Stomach (tissue), 9 donors: Measurements from ENCODE around the gene LDB1. TPM values are rescaled to one million over a fixed set of nuclear protein-coding genes. Genes with fewer than 3 reads are reported as not detected.

Source experiments
- DNase-seq, 2 donors: peaks; one replicate each; pipeline versions ENCODE4 v3.0.0 to v3.0.0-alpha.2; 2013 to 2019
- H3K27ac ChIP-seq, 5 donors: fragments of 200-600 bp in 4 of 5; sonication (generic) in 4 of 5; one replicate each; pipeline ENCODE4 v1.5.1; 2013 to 2019; ENCODE audit warnings: mild to moderate bottlenecking in 1 of 5, moderate library complexity in 1 of 5
- H3K27me3 ChIP-seq, 3 donors: fragments of 200-600 bp; sonication (generic); one replicate each; pipeline ENCODE4 v1.5.1; 2017 to 2019; ENCODE audit warnings: mixed run types in 1 of 3
- H3K36me3 ChIP-seq, 4 donors: fragments of 200-600 bp; sonication (generic); 1 replicate in 3 of 4; 2 replicates in 1 of 4; pipeline ENCODE4 v1.5.1; 2016 to 2019
- H3K4me1 ChIP-seq, 4 donors: fragments of 200-600 bp; sonication (generic); one replicate each; pipeline ENCODE4 v1.5.1; 2016 to 2019
- H3K4me3 ChIP-seq, 4 donors: fragments of 200-600 bp; sonication (generic) in 3 of 4; one replicate each; pipeline ENCODE4 v1.5.1; 2016 to 2019; ENCODE audit warnings: mild to moderate bottlenecking in 1 of 4
- H3K9me3 ChIP-seq, 4 donors: fragments of 200-600 bp; sonication (generic); one replicate each; pipeline ENCODE4 v1.5.1; 2016 to 2019
- EP300 ChIP-seq: sonication (generic); formaldehyde crosslinking; IDR thresholded peaks from one replicate; pipeline ENCODE4 v1.6.1; 2017; ENCODE audit warnings: antibody characterized with exemption
- POLR2A ChIP-seq, 4 donors: fragments of 450-650 bp; IDR thresholded peaks; one replicate each; pipeline ENCODE4 v1.6.1; 2016; ENCODE audit warnings: antibody characterized with exemption in 4 of 4, control low read depth in 2 of 4, mild to moderate bottlenecking in 1 of 4, moderate library complexity in 1 of 4
- POLR2AphosphoS5 ChIP-seq, 3 donors: sonication (generic); formaldehyde crosslinking; IDR thresholded peaks; one replicate each; pipeline ENCODE4 v1.6.1; 2016; ENCODE audit warnings: antibody characterized with exemption in 3 of 3
- WGBS, 5 donors: extraction: QIAGEN DNeasy Blood & Tissue Kit in 3 of 5; methylation state at CpG; one replicate each; pipeline versions ENCODE4 v1.1.5 to v1.1.7; 2013 to 2018; 5-methylcytosine and 5-hydroxymethylcytosine counted together
- intact Hi-C: fragments of 100-400 bp; cut with DNase I; formaldehyde crosslinking; loops from one replicate; pipeline ENCODE4 v1.15.1; 2023; ENCODE audit warnings: low total_unique reads
- polyA plus RNA-seq, 3 donors: library from polyadenylated mRNA; stranded (reverse); fragments of 200-250 nt; gene quantifications; one replicate each; pipeline ENCODE4 v1.2.3, GENCODE V29; 2013
- total RNA-seq, 5 donors: library from RNA; depleted of rRNA; stranded (reverse); fragments of >200 nt; gene quantifications; one replicate each; pipeline versions ENCODE4 v1.1.0 to v1.2.3, GENCODE V29; 2014 to 2016
- TF ChIP-seq, protein P1 (sequence below), 7 experiments: fragments of 450-650 bp in 4 of 7; fragments of 200-600 bp in 3 of 7; sonication (generic) in 3 of 7; IDR thresholded peaks; one replicate each; pipeline ENCODE4 v1.5.1; 2016 to 2019; ENCODE audit warnings: antibody characterized with exemption in 7 of 7, control low read depth in 2 of 7, mild to moderate bottlenecking in 1 of 7
- donor health status: healthy with polysubstance abuse.
- donor health status: Bipolar disorder and iron deficiency.
- donor health status: healthy.

LDB1 gene
- total and polyA plus RNA-seq, 8 donors = 20.4 to 43.7 (median 28.2) TPM

- 41 to 54% (median 50%) methylated on average over 1 to 2 of the region's 2 CpGs for WGBS, 5 donors
- TF ChIP-seq POLR2AphosphoS5 (IDR thresholded peaks at IDR 0.05) (no peak), EP300 (no peak), POLR2A (IDR thresholded peaks at IDR 0.05) (no peak)
- TF ChIP-seq, protein P1, sequence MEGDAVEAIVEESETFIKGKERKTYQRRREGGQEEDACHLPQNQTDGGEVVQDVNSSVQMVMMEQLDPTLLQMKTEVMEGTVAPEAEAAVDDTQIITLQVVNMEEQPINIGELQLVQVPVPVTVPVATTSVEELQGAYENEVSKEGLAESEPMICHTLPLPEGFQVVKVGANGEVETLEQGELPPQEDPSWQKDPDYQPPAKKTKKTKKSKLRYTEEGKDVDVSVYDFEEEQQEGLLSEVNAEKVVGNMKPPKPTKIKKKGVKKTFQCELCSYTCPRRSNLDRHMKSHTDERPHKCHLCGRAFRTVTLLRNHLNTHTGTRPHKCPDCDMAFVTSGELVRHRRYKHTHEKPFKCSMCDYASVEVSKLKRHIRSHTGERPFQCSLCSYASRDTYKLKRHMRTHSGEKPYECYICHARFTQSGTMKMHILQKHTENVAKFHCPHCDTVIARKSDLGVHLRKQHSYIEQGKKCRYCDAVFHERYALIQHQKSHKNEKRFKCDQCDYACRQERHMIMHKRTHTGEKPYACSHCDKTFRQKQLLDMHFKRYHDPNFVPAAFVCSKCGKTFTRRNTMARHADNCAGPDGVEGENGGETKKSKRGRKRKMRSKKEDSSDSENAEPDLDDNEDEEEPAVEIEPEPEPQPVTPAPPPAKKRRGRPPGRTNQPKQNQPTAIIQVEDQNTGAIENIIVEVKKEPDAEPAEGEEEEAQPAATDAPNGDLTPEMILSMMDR (IDR thresholded peaks at IDR 0.05) = no peak
- Histone ChIP-seq H3K4me1 (peaks cover 16 to 45% (median 34%) of the 10 kb centered on the region in 4 donors), H3K36me3 (peaks cover 19 to 22% (median 21%) of the 10 kb centered on the region in 4 donors), H3K9me3 (no peaks in the 10 kb centered on the region), H3K4me3 (peak overlapping the region; percentile 94 to 100 (median 97)), H3K27me3 (no peaks in the 10 kb centered on the region), H3K27ac (peak overlapping the region in 4 of 5 donors; percentile 94 to 97 (median 96))
- intact Hi-C loops = no loop called here
- no peak for DNase-seq
These were observed 14.2 kb upstream of the LDB1 start for GRCh38 chr10:102134416-102134815.

DNA sequence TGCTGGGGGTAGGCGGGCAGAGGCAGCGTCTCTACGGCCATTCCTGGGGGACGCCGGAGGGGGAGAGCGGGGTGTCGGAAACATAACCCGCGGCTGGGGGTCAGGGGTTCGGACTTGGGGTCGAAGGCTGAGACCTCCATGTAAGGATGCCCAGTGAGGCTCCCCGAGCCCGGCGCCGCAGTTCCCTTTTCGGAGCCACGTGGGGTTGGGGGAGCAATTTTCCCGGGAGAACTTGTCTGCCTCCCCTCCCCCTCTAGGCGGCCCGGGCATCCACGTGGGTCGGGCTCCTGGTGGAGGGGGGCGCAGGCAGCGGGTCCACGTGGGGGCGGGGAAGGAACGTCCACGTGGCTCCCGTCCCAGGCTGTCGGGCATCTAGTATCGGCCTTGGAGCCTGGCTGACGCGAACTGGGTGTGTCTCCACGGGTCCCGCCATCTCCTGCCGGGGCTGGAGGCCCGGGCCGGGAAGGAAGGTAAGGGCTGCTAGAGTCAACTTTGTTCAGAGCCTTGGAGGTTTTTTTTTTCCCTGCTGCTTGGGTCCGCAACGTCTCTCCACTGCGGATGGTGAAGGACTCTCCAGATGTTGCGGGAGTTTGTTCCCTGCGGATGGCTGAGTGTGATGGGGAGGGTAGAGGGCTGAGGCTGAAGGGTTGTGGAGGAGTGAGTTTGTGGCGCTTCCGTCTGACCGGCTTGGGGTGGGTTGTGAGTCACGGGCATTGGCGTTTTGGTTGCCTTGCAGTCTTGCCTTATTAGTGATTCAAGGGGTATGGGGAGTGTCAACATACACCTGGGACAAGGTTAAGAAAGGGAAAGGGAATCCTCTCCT is 13.4 kb upstream of the LDB1 start:
- WGBS, 5 donors = 0 to 1% (median 0%) methylated on average over 18 to 48 of the region's 48 CpGs
- TF ChIP-seq POLR2AphosphoS5 (IDR thresholded peaks at IDR 0.05) = no peak
- no peak for TF ChIP-seq EP300
- intact Hi-C loops = no loop called here
- H3K27ac ChIP-seq = peak overlapping the region; percentile 90 to 97 (median 95)
- no peaks in the 10 kb centered on the region for H3K9me3 ChIP-seq
- no peaks in the 10 kb centered on the region for H3K27me3 ChIP-seq
- peaks cover 10 to 13% (median 12%) of the 10 kb centered on the region in 4 donors for H3K36me3 ChIP-seq
- peak; percentile 63 to 91 for DNase-seq
- H3K4me3 ChIP-seq = peak overlapping the region; percentile 94 to 100 (median 97)
- peaks cover 16 to 45% (median 34%) of the 10 kb centered on the region in 4 donors for H3K4me1 ChIP-seq

- peak within 1 kb of the TSS; percentile 90 to 97 (median 95) for H3K27ac ChIP-seq
- peaks cover 16 to 45% (median 34%) of the 10 kb centered on the region in 4 donors for H3K4me1 ChIP-seq
- no peaks in the 10 kb centered on the region for H3K27me3 ChIP-seq
- WGBS, 5 donors = 0% methylated on average over 30 to 64 of the region's 64 CpGs
- peak within 1 kb of the TSS; percentile 94 to 100 (median 97) for H3K4me3 ChIP-seq
- intact Hi-C loops = no loop called here
- peak; percentile 99 to 100 for DNase-seq
- no peaks in the 10 kb centered on the region for H3K9me3 ChIP-seq
- H3K36me3 ChIP-seq = peaks cover 2 to 5% (median 4%) of the 10 kb centered on the region in 4 donors
- no peak for TF ChIP-seq POLR2A (IDR thresholded peaks at IDR 0.05)
- TF ChIP-seq EP300 = no peak
- TF ChIP-seq POLR2AphosphoS5 (IDR thresholded peaks at IDR 0.05) = peak; percentile 79 to 95 (median 92)
- TF ChIP-seq, protein P1 (IDR thresholded peaks at IDR 0.05) = peak in 5 of 7 experiments; percentile 79 to 93 (median 92)
These were observed 12.6 kb upstream of the LDB1 start, which contains the start of gene PPRC1 for GRCh38 chr10:102132563-102133372. PPRC1 (plus strand) TSS chr10:102133040; CDS start chr10:102133069, 29 bp downstream.

DNA sequence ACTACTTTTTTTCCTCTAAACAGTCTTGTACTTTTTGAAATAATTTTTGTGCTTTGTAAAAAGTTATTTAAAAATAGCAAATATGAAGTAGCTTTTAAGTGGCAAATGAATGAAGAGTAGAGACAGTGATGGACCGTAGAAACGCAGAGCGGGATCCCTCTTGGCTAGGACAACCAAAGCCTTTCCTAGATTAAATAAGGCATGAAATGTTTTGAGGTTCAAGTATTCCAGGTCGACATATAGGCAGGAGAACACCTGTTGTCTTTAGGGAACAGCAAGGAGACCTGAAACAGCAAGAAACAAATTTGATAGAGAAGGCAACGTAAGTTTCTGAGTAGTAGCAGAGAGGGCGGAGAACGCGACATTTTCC is 12.0 kb upstream of the LDB1 start:
- Histone ChIP-seq H3K9me3 (no peaks in the 10 kb centered on the region), H3K27me3 (no peaks in the 10 kb centered on the region), H3K36me3 (no peaks in the 10 kb centered on the region), H3K4me1 (peaks cover 16 to 45% (median 33%) of the 10 kb centered on the region in 4 donors), H3K4me3 (peak overlapping the region; percentile 94 to 100 (median 97)), H3K27ac (peak overlapping the region; percentile 55 to 97 (median 95))
- WGBS, 5 donors = 19 to 25% (median 20%) methylated on average over 8 of the region's 8 CpGs
- DNase-seq = no peak
- intact Hi-C loops = no loop called here
- TF ChIP-seq EP300 (no peak), POLR2A (IDR thresholded peaks at IDR 0.05) (no peak), POLR2AphosphoS5 (IDR thresholded peaks at IDR 0.05) (no peak)
- TF ChIP-seq, protein P1 (IDR thresholded peaks at IDR 0.05) = no peak
